Measurements from ENCODE around the gene CRISP2. TPM values are rescaled to one million over a fixed set of nuclear protein-coding genes. Genes with fewer than 3 reads are reported as not detected.
"Not testable (repeated sequence)": the region's sequence is repeated elsewhere in the genome, so short reads cannot be mapped to it uniquely, and the experiment has no call there.

Gene CRISP2, protein sequence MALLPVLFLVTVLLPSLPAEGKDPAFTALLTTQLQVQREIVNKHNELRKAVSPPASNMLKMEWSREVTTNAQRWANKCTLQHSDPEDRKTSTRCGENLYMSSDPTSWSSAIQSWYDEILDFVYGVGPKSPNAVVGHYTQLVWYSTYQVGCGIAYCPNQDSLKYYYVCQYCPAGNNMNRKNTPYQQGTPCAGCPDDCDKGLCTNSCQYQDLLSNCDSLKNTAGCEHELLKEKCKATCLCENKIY
- total RNA-seq (2014; rRNA removed; shearing (Covaris generic)), result not detected in 2 replicates

DNA sequence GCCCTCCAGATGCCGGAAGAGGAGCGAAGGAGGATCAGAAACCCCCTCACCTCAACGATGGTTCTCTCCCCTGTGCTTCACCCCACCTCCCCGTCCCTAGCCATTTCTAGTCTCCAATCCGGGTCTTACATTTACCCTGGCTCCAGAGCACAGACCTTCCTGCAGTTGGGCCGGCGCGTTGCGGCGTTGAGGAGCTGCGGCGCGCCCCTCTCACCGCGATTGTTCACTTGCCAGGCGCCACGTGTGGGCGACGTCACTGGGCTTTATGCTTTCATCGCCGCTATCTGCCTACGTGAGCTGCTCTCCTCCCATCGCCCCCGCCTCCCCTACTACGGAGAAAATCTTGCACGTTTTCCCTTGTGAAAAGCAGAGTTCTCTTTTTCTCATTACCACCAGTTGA lies at the start of gene CRISP2:
Gene CRISP2 (minus strand): TSS at position 198 of the 400 bp plus-strand sequence. CDS start 4,347 bp downstream, outside the sequence.
- Histone ChIP-seq H3K9me3 (replicated peaks) (no peaks in the 10 kb centered on the region), H3K27me3 (replicated peaks) (no peaks in the 10 kb centered on the region), H3K4me3 (no peak within 1 kb of the TSS), H3K36me3 (no peaks in the 10 kb centered on the region), H3K4me1 (replicated peaks) (no peaks in the 10 kb centered on the region), H3K27ac (no peak within 1 kb of the TSS)
- no peak for DNase-seq (ENCODE audit: low read depth in 1 of 2, low spot score in 2 of 2)

DNA sequence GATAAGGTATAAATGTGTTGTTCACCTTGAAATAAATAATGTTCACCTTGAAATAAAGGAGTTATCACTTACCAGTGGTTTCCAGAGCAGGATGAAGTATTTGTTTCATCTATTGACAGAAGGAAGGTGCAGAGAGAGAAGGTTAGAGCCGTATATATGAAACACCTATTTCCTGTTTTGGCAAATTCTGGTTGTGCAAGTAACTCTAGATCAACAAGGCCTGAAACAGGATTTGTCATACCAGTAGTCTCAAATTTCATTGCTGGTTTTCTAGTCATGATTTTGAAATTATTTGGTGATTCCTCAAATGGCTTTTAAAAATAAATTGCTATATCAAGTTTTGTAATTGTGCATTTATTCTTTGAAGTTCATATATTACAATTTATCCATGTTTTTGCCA lies 30.9 kb upstream of the CRISP2 start, which contains the start of gene CRISP3:
Gene CRISP3 (minus strand): TSS at position 130 of the 400 bp plus-strand sequence. CDS start 21 bp downstream, at position 109.
- Histone ChIP-seq H3K36me3 (no peaks in the 10 kb centered on the region), H3K4me3 (no peak within 1 kb of the TSS), H3K9me3 (replicated peaks) (no peaks in the 10 kb centered on the region), H3K27ac (no peak within 1 kb of the TSS), H3K4me1 (replicated peaks) (no peaks in the 10 kb centered on the region), H3K27me3 (replicated peaks) (no peaks in the 10 kb centered on the region)
- DNase-seq (ENCODE audit: low read depth in 1 of 2, low spot score in 2 of 2), result no peak

DNA sequence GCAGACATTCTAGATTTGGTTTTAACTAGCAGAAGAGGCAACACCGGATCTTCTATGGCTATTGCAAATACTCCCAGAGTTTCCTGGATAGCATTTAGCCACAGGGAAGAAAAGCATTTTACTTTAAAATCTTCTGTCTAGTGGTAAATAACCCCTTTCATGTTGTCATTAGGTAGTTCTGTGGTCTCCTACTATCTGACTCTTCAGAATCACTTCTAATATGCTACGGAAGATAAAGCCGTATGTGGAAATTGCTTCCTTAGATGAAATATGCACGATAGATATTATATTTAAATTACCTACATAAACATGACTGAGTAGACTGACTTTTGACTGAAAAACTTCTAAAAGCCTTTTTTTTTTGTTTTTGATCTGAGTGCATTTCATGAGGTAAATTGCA lies 30.1 kb upstream of the CRISP2 start:
- Histone ChIP-seq H3K36me3 (no peaks in the 10 kb centered on the region), H3K27me3 (replicated peaks) (no peaks in the 10 kb centered on the region), H3K27ac (no peak overlapping the region), H3K4me1 (replicated peaks) (no peaks in the 10 kb centered on the region), H3K9me3 (replicated peaks) (no peaks in the 10 kb centered on the region), H3K4me3 (no peak overlapping the region)
- no peak for DNase-seq (ENCODE audit: low read depth in 1 of 2, low spot score in 2 of 2)

DNA sequence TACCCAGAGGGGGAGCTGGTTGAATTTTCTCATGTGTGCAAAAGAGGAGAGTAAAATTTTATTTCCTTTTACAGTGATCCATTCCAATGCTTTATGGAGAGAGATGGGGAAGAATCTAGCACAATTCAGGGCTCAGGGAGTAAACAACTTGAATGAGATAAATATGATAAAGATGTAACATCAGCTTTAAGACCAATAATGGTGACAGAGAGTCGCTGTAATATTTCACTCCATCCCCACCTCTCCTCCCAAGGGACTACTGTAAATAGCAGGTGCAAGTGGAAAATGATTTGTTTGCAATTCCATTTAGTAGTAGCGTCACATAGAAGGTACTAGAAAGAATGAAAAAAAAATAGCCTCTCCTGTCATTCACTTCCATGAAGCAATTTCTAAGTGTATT lies 26.1 kb upstream of the CRISP2 start:
- no peak overlapping the region for H3K4me3 ChIP-seq
- no peak overlapping the region for H3K27ac ChIP-seq
- H3K9me3 ChIP-seq (replicated peaks), result no peaks in the 10 kb centered on the region
- no peak for DNase-seq (ENCODE audit: low read depth in 1 of 2, low spot score in 2 of 2)
- no peaks in the 10 kb centered on the region for H3K36me3 ChIP-seq
- H3K4me1 ChIP-seq (replicated peaks), result no peaks in the 10 kb centered on the region
- no peaks in the 10 kb centered on the region for H3K27me3 ChIP-seq (replicated peaks)

DNA sequence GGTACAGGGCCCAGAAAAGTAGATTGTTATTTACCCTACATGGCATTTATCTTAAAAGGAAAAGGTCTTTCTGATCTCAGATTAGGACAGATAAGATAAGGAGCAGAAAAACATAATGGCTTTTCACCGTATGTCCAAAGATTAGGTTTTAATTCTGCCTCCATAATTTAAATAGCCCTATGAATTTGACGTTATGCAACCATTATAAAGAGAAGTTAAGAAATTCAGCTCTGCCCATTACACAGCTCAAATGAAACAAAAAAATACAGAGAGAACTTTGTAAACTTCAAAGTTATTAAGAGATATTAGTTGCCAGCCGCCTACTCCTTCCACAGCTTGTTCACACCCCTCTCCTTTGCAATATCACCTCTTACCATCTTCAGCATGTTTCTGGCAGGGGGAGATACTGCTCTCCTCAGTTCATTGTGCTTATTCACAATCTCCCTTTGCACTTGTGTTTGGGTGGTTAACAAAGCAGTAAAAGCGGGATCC lies 22.7 kb upstream of the CRISP2 start:
- Histone ChIP-seq H3K27ac (no peak overlapping the region), H3K4me3 (no peak overlapping the region), H3K27me3 (replicated peaks) (no peaks in the 10 kb centered on the region), H3K36me3 (no peaks in the 10 kb centered on the region), H3K9me3 (replicated peaks) (no peaks in the 10 kb centered on the region), H3K4me1 (replicated peaks) (no peaks in the 10 kb centered on the region)
- no peak for DNase-seq (ENCODE audit: low read depth in 1 of 2, low spot score in 2 of 2)

DNA sequence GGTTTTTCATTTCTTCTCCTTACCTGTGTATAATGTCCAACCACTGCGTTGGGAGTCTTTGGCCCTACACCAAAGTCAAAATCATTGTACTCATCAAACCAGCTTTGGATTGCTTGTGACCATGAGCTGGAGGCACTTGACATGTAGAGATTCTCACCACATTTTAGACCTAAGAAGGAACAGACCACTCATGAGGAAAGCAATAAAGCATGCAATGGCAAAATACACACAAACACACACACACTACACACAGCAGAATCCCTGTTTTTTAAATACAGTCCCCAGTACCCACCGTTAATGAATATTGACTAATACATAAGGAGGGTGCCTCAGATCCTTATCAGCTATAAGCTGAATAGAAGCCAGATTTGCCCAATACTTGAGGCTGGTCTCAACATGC lies 20.3 kb upstream of the CRISP2 start:
- DNase-seq (ENCODE audit: low read depth in 1 of 2, low spot score in 2 of 2), result no peak
- no peaks in the 10 kb centered on the region for H3K36me3 ChIP-seq
- no peaks in the 10 kb centered on the region for H3K9me3 ChIP-seq (replicated peaks)
- no peak overlapping the region for H3K4me3 ChIP-seq
- no peaks in the 10 kb centered on the region for H3K4me1 ChIP-seq (replicated peaks)
- no peaks in the 10 kb centered on the region for H3K27me3 ChIP-seq (replicated peaks)
- H3K27ac ChIP-seq, result no peak overlapping the region

DNA sequence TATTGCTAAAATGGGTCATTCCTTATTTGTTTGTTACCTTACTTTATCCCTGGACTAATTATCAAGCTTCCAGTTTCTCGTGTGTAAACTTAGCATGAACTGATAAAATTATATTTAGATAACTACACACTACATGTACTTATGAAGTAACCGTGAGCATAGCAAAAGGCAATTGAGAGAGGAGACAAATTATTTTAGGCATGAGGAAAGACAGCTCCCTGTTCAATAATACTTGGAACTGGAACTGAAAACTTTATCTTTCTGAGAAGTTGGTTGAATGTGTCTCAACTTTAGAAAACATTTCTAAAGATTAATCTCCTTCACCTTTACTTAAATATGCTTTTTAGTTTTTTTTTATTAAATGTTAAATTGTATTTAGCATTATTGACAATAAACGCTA lies 19.4 kb upstream of the CRISP2 start:
- Histone ChIP-seq H3K36me3 (no peaks in the 10 kb centered on the region), H3K27ac (no peak overlapping the region), H3K9me3 (replicated peaks) (no peaks in the 10 kb centered on the region), H3K4me1 (replicated peaks) (no peaks in the 10 kb centered on the region), H3K4me3 (no peak overlapping the region), H3K27me3 (replicated peaks) (no peaks in the 10 kb centered on the region)
- DNase-seq (ENCODE audit: low read depth in 1 of 2, low spot score in 2 of 2), result no peak

DNA sequence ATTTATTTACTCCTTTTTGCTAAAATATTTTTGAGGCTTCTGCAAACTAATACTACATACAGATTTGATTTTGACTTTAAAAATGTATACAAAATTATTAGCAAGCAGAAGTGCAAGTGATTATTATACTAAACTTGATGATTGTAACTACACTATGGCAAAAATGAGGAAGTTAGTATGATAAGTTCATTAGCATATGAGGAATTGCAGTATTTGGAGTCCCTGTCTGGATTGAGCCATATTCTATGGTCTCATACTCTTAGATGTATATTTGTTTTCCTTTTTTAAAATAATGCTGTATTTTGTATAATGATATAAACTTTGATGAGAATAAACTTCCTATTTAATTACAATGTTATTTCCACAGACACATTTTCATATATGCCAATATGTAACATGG lies 16.9 kb upstream of the CRISP2 start:
- no peaks in the 10 kb centered on the region for H3K9me3 ChIP-seq (replicated peaks)
- H3K27ac ChIP-seq, result no peak overlapping the region
- no peak for DNase-seq (ENCODE audit: low read depth in 1 of 2, low spot score in 2 of 2)
- no peaks in the 10 kb centered on the region for H3K4me1 ChIP-seq (replicated peaks)
- no peak overlapping the region for H3K4me3 ChIP-seq
- H3K27me3 ChIP-seq (replicated peaks), result no peaks in the 10 kb centered on the region
- no peaks in the 10 kb centered on the region for H3K36me3 ChIP-seq

DNA sequence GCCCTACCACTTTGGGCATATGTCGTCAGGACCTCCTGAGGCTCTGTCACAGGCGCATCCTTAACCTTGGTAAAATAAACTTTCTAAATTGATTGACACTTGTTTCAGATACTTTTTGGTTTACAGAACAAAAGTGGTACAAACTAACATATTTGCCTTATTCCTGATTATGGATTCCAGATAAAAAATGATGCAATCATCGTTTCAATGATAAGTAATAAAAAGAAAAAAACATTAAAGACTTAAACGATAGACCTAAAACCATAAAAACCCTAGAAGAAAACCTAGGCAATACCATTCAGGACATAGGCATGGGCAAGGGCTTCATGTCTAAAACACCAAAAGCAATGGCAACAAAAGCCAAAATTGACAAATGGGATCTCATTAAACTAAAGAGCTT lies 10.6 kb upstream of the CRISP2 start:
- not testable (repeated sequence) for H3K36me3 ChIP-seq; H3K9me3 ChIP-seq (replicated peaks); H3K27me3 ChIP-seq (replicated peaks); H3K4me3 ChIP-seq; DNase-seq (ENCODE audit: low read depth in 1 of 2, low spot score in 2 of 2); H3K27ac ChIP-seq; H3K4me1 ChIP-seq (replicated peaks)

DNA sequence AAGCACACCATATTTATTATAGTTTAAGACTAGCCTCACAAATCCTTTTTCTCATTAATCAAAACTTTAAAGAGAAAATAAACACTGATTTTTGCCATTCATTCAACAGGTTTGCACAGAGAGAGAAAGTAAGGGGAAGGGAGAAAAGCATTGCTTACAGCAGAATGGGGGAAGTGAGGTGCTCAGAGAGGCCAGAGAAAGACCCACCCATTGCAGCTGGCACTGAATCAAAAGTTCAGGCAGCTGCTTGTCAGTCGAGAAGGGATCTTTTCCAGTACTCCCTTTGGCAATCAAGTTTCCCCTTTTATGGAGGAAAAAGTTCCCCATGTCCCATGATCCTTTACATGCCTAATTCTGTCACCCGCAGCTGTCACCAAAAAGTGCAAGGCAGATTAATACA lies 8.0 kb upstream of the CRISP2 start:
- no peak overlapping the region for H3K27ac ChIP-seq
- H3K4me3 ChIP-seq, result no peak overlapping the region
- H3K4me1 ChIP-seq (replicated peaks), result no peaks in the 10 kb centered on the region
- H3K27me3 ChIP-seq (replicated peaks), result no peaks in the 10 kb centered on the region
- H3K9me3 ChIP-seq (replicated peaks), result no peaks in the 10 kb centered on the region
- no peak for DNase-seq (ENCODE audit: low read depth in 1 of 2, low spot score in 2 of 2)
- H3K36me3 ChIP-seq, result no peaks in the 10 kb centered on the region

DNA sequence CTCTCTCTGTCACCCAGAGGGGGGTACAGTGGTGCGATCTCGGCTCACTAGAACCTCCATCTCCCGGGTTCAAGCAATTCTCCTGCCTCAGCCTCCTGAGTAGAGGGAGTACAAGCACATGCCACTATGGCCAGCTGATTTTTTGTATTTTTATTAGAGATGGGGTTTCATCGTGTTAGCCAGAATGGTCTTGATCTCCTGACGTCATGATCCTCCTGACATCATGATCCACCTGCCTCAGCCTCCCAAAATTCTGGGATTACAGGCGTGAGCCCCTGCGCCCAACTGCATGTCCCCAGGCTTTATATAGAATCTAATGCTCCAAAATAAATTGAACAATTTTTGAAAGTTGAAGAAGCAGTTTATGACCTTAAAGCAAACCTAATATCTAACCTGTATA lies 7.0 kb upstream of the CRISP2 start:
- Histone ChIP-seq H3K9me3 (replicated peaks) (no peaks in the 10 kb centered on the region), H3K36me3 (no peaks in the 10 kb centered on the region), H3K4me3 (no peak overlapping the region), H3K27ac (no peak overlapping the region), H3K4me1 (replicated peaks) (no peaks in the 10 kb centered on the region), H3K27me3 (replicated peaks) (no peaks in the 10 kb centered on the region)
- DNase-seq (ENCODE audit: low read depth in 1 of 2, low spot score in 2 of 2), result no peak

DNA sequence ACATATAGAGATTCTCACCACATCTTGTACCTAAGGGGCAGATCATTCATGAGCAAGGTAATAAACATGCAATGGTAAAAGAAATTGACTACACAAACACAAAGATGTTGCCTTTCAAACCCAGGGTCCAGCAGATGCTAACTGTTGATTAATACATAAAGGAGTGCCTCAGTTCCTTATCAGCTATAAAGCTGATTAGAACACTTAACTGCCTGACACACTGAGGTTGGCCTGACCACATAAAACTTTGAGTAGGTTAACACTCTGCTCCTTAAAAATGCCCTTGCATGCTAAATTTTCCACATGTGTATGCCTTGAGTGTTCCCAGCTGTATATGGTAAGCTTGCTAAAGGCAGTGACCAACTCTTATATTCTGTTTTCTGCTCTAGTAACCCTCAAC lies 14.9 kb downstream of the CRISP2 start:
- no peaks in the 10 kb centered on the region for H3K9me3 ChIP-seq (replicated peaks)

DNA sequence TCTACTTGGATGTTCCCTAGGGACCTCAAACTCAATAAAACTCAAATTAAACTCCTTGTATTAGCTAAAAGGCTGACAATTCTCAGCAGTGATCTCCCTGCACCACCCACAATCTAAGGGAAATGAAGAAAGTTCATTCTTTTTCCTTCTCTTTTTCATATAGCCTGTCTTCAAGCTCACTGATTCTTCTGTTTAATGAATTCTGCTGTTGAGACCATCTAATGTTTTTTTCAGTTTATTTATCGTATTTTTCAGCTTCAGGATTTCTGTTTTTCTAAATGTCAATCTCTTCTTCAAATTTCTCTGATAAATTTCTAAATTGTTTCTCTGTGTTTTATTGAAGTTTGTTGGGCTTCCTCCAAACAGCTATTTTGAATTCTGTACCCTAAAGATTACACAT lies 19.8 kb downstream of the CRISP2 start:
- no peak for DNase-seq (ENCODE audit: low read depth in 1 of 2, low spot score in 2 of 2)
- no peak overlapping the region for H3K27ac ChIP-seq

More for the DNA sequence above, 14.9 kb downstream of the CRISP2 start:
- Histone ChIP-seq H3K27me3 (replicated peaks) (no peaks in the 10 kb centered on the region), H3K4me1 (replicated peaks) (no peaks in the 10 kb centered on the region), H3K27ac (no peak overlapping the region), H3K4me3 (no peak overlapping the region), H3K36me3 (no peaks in the 10 kb centered on the region)
- no peak for DNase-seq (ENCODE audit: low read depth in 1 of 2, low spot score in 2 of 2)

DNA sequence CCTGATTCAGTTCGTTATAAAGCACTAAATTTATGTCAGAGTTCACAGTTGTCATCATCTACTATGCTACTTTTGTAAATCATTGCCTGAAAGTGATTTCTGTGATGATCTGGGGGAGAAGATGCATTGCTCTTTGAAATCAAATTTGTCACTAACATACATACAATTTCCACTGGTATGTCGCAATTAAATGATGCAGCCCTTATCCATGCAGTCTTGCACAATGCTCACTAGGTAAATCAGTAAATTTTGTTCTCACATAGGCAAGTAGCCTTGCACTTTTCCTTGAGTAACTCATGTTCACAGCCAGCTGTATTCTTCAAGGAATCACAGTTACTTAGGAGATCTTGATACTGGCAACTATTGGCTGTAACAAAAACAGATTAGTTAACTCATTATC lies 20.8 kb downstream of the CRISP2 start:
- Histone ChIP-seq H3K27ac (no peak overlapping the region), H3K27me3 (replicated peaks) (no peaks in the 10 kb centered on the region), H3K4me3 (no peak overlapping the region), H3K9me3 (replicated peaks) (no peaks in the 10 kb centered on the region), H3K4me1 (replicated peaks) (no peaks in the 10 kb centered on the region), H3K36me3 (no peaks in the 10 kb centered on the region)
- no peak for DNase-seq (ENCODE audit: low read depth in 1 of 2, low spot score in 2 of 2)

More for the DNA sequence above, 19.8 kb downstream of the CRISP2 start:
- Histone ChIP-seq H3K4me1 (replicated peaks) (no peaks in the 10 kb centered on the region), H3K9me3 (replicated peaks) (no peaks in the 10 kb centered on the region), H3K27me3 (replicated peaks) (no peaks in the 10 kb centered on the region), H3K36me3 (no peaks in the 10 kb centered on the region), H3K4me3 (no peak overlapping the region)

All from SJSA1 (cell line).